HCT116 (cell line): Measurements from ENCODE around the gene PCDHGB2. TPM values are rescaled to one million over a fixed set of nuclear protein-coding genes. Genes with fewer than 3 reads are reported as not detected.
A peak's percentile ranks its signal among the peaks of the same experiment; 100 is the strongest.

Source experiments
- ATAC-seq: fragments of 200-7000 bp; cut with Tn5 transposase; 2 replicates; pipeline ENCODE4 v1.9.1; 2020; ENCODE audit warnings: mild to moderate bottlenecking, moderate library complexity
- BruUV-seq: library from RNA; stranded (reverse); fragments of 400-500 nt; replicated peaks from 2 replicates; lab custom pipeline; 2021; lab: Mats Ljungman, UMichigan
- CTCF ChIA-PET: fragments of 300-600 bp; sonication (Branson Sonifier 250); formaldehyde crosslinking; loops from one replicate; lab custom pipeline; 2021; ENCODE audit warnings: antibody characterized with exemption; lab: Charles Lee
- POLR2A ChIA-PET: fragments of 300-600, 350-600 bp; sonication (Branson Sonifier 250); formaldehyde crosslinking; loops from one replicate; lab custom pipeline; 2021; ENCODE audit warnings: antibody characterized with exemption; lab: Charles Lee
- RAD21 ChIA-PET, 2 experiments: fragments of 300-600 bp; sonication (Branson Sonifier 250); formaldehyde crosslinking; loops; one replicate each; lab custom pipeline; 2023; ENCODE audit warnings: low total read pairs in 2 of 2; ENCODE audit not compliant: uncharacterized antibody in 2 of 2, unreplicated experiment in 2 of 2, low non-redundant PET in 1 of 2; lab: Charles Lee
- DNase-seq: peaks from one replicate; pipeline ENCODE4 v3.0.0-alpha.2; 2010; ENCODE audit warnings: low read depth, low spot score
- H2AFZ ChIP-seq: fragments of 200-600 bp; shearing (Covaris generic), sonication (generic); 2 replicates; pipeline ENCODE4 v1.6.1; 2017; ENCODE audit warnings: low read depth, mixed run types, mixed read lengths, antibody characterized with exemption, low read length; ENCODE audit not compliant: poor library complexity, severe bottlenecking
- H3K27ac ChIP-seq: 2 replicates; pipeline ENCODE4 v1.5.1; 2012; ENCODE audit warnings: low read depth, low read length
- H3K27me3 ChIP-seq: fragments of 200-600 bp; sonication (generic); 2 replicates; pipeline ENCODE4 v1.6.1; 2016; ENCODE audit warnings: mixed run types, low read length, mixed read lengths; ENCODE audit not compliant: insufficient read depth
- H3K36me3 ChIP-seq, 2 experiments: fragments of 200-500 bp in 1 of 2; fragments of 200-600 bp in 1 of 2; sonication (Bioruptor generic) in 1 of 2; sonication (generic) in 1 of 2; 2 replicates each; pipeline versions ENCODE4 v1.5.1 to v1.6.1; 2014 to 2016; ENCODE audit warnings: low read length in 2 of 2, inconsistent platforms in 1 of 2, mixed read lengths in 1 of 2, mixed run types in 1 of 2; ENCODE audit not compliant: insufficient read depth in 2 of 2, control insufficient read depth in 1 of 2
- H3K4me1 ChIP-seq, 2 experiments: fragments of 200-600 bp in 1 of 2; sonication (generic) in 1 of 2; 2 replicates each; pipeline versions ENCODE4 v1.5.1 to v1.6.1; 2012 to 2017; ENCODE audit warnings: low read length in 2 of 2, inconsistent platforms in 1 of 2, mild to moderate bottlenecking in 1 of 2, mixed read lengths in 1 of 2, mixed run types in 1 of 2, moderate library complexity in 1 of 2; ENCODE audit not compliant: insufficient read depth in 2 of 2, control insufficient read depth in 1 of 2
- H3K4me2 ChIP-seq: fragments of 200-600 bp; sonication (generic); 2 replicates; pipeline ENCODE4 v1.6.1; 2017; ENCODE audit warnings: mixed run types, low read length, mixed read lengths
- H3K4me3 ChIP-seq, 2 experiments: fragments of 200-600 bp in 1 of 2; sonication (generic) in 1 of 2; replicated peaks in 1 of 2; 2 replicates each; pipeline ENCODE4 v1.5.1; 2011 to 2016; ENCODE audit warnings: low read length in 2 of 2, control low read depth in 1 of 2, low read depth in 1 of 2, mild to moderate bottlenecking in 1 of 2, mixed read lengths in 1 of 2, mixed run types in 1 of 2
- H3K79me2 ChIP-seq: fragments of 200-600 bp; sonication (generic); 2 replicates; pipeline ENCODE4 v1.6.1; 2017; ENCODE audit warnings: mild to moderate bottlenecking, mixed run types, low read length, moderate library complexity, mixed read lengths; ENCODE audit not compliant: insufficient read depth
- H3K9ac ChIP-seq: fragments of 200-600 bp; sonication (generic); 2 replicates; pipeline ENCODE4 v1.6.1; 2016; ENCODE audit warnings: low read length, mixed read lengths
- H3K9me2 ChIP-seq: fragments of 200-600 bp; sonication (generic), shearing (Covaris generic); 2 replicates; pipeline ENCODE4 v1.6.1; 2017; ENCODE audit warnings: mixed run types, mild to moderate bottlenecking, moderate library complexity; ENCODE audit not compliant: insufficient read depth
- H3K9me3 ChIP-seq, 2 experiments: fragments of 200-500 bp in 1 of 2; fragments of 200-600 bp in 1 of 2; sonication (Bioruptor generic) in 1 of 2; sonication (generic) in 1 of 2; 2 replicates each; pipeline ENCODE4 v1.6.1; 2014 to 2017; ENCODE audit warnings: low read length in 2 of 2, mixed read lengths in 2 of 2, inconsistent platforms in 1 of 2, low read depth in 1 of 2, mild to moderate bottlenecking in 1 of 2, mixed run types in 1 of 2, moderate library complexity in 1 of 2; ENCODE audit not compliant: control insufficient read depth in 1 of 2, insufficient read depth in 1 of 2
- H4K20me1 ChIP-seq: fragments of 200-600 bp; sonication (generic), shearing (Covaris generic); 2 replicates; pipeline ENCODE4 v1.6.1; 2017; ENCODE audit warnings: mixed run types, mild to moderate bottlenecking, moderate library complexity; ENCODE audit not compliant: insufficient read depth
- ATF3 ChIP-seq: IDR thresholded peaks from 2 replicates; pipeline ENCODE4 v1.6.1; 2012
- CEBPB ChIP-seq: IDR thresholded peaks from 2 replicates; pipeline ENCODE4 v1.6.1; 2012; ENCODE audit warnings: low read depth
- EGR1 ChIP-seq: IDR thresholded peaks from 2 replicates; pipeline ENCODE4 v1.6.1; 2012; ENCODE audit warnings: low read depth
- ELF1 ChIP-seq: IDR thresholded peaks from 2 replicates; pipeline ENCODE4 v1.6.1; 2012; ENCODE audit warnings: low read depth, borderline replicate concordance
- EZH2 ChIP-seq: fragments of 200-600 bp; sonication (generic); IDR thresholded peaks from 2 replicates; pipeline ENCODE4 v1.6.1; 2017; ENCODE audit warnings: antibody characterized with exemption, mixed run types
- EZH2phosphoT487 ChIP-seq: fragments of 200-600 bp; IDR thresholded peaks from 2 replicates; pipeline ENCODE4 v1.6.1; 2018; ENCODE audit warnings: antibody characterized with exemption, borderline replicate concordance
- FOSL1 ChIP-seq: IDR thresholded peaks from 2 replicates; pipeline ENCODE4 v1.6.1; 2012; ENCODE audit warnings: low read depth
- JUND ChIP-seq: IDR thresholded peaks from 2 replicates; pipeline ENCODE4 v1.6.1; 2012
- MAX ChIP-seq: IDR thresholded peaks from 2 replicates; pipeline ENCODE4 v1.6.1; 2012
- POLR2A ChIP-seq: IDR thresholded peaks from 2 replicates; pipeline ENCODE4 v1.7.0; 2011; ENCODE audit warnings: borderline replicate concordance; ENCODE audit not compliant: insufficient read depth, insufficient read length; ENCODE audit errors: extremely low read depth
- POLR2AphosphoS5 ChIP-seq: IDR thresholded peaks from 2 replicates; pipeline ENCODE4 v1.6.1; 2011; ENCODE audit warnings: mild to moderate bottlenecking, low read depth, low read length, moderate library complexity
- RAD21 ChIP-seq: IDR thresholded peaks from 2 replicates; pipeline ENCODE4 v1.6.1; 2012; ENCODE audit warnings: low read depth, mild to moderate bottlenecking
- SIN3A ChIP-seq: IDR thresholded peaks from 2 replicates; pipeline ENCODE4 v1.6.1; 2012; ENCODE audit warnings: low read depth
- SP1 ChIP-seq: IDR thresholded peaks from 2 replicates; pipeline ENCODE4 v1.6.1; 2012; ENCODE audit warnings: low read depth
- SRF ChIP-seq: IDR thresholded peaks from 2 replicates; pipeline ENCODE4 v1.6.1; 2012; ENCODE audit warnings: low read depth
- TCF7L2 ChIP-seq: IDR thresholded peaks from 2 replicates; pipeline ENCODE4 v1.7.0; 2011; ENCODE audit warnings: borderline replicate concordance, inconsistent platforms; ENCODE audit not compliant: insufficient read depth, insufficient read length; ENCODE audit errors: extremely low read depth
- YY1 ChIP-seq: IDR thresholded peaks from 2 replicates; pipeline ENCODE4 v1.6.1; 2011; ENCODE audit warnings: low read length, low read depth, moderate library complexity, mild to moderate bottlenecking; ENCODE audit not compliant: insufficient replicate concordance; ENCODE audit errors: extremely low read depth
- ZNF274 ChIP-seq: fragments of 200-500 bp; sonication (Bioruptor generic); IDR thresholded peaks from 2 replicates; pipeline ENCODE4 v1.6.1; 2014; ENCODE audit warnings: mild to moderate bottlenecking, low read depth, low read length, inconsistent platforms
- intact Hi-C: fragments of 100-400 bp; cut with micrococcal nuclease; formaldehyde crosslinking; loops from 2 replicates; pipeline ENCODE4 v1.10.0; 2022
- total RNA-seq: library from RNA; stranded (reverse); gene quantifications from one replicate; pipeline ENCODE4 v1.2.1, GENCODE V29; 2021; ENCODE audit not compliant: unreplicated experiment
- TF ChIP-seq, protein P1 (sequence below): IDR thresholded peaks from 2 replicates; pipeline ENCODE4 v1.6.1; 2011; ENCODE audit warnings: mild to moderate bottlenecking, low read length, moderate library complexity; ENCODE audit not compliant: insufficient replicate concordance; ENCODE audit errors: extremely low read depth
- TF ChIP-seq, protein P2 (sequence below): IDR thresholded peaks from 2 replicates; pipeline ENCODE4 v1.6.1; 2012; ENCODE audit warnings: low read depth

Gene PCDHGB2
- total RNA-seq, 1 experiment from 2014 or later = 0.34 TPM

DNA sequence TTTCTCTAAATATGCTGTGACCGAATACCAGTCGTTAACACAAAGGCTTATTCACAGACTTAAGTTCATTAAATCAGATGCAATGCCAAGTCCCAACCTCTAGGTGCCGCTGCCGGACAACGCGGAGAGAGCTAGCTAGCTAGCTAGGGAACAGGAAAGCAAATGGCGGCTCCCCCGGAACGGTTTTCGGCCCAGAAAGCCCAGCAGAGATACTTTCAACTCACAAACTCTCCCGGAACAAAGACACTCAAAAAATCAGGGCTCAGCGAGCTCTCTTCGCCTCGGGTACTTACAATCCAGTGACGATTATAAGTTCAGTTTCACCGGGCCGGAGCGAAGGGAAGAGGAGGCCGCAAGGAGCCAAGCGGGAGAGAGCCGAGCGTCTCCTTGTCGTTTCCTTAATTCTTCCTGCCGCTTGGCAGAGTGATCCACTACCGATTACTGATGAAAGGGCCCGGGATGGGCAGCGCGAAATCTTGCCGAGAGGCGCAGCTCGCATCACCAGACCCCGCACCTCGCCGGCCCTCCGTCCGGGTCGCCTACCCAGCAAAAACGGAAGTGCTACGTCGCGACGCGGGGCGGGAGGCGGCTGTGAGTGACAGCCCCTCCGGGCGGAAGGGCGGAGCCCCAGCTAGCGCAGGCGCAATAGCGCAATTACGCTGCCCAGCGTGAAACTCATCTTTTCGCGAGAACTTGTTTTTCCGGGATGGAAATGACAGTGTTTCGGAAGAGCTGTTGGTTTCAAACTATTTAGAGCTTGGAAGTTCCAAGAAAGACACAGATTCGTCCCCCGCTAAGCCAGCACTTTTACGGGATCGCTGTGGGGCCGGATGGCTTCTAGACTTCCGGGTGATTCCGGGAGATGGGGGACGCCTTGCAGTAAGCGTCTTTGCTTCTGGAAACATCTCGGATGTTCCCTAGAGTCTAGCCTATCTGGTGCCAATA lies 39.3 kb upstream of the PCDHGB2 start, which contains the start of gene TAF7:
Gene TAF7 (minus strand): TSS at position 560 of the 945 bp plus-strand sequence. CDS start 740 bp downstream, outside the sequence.
- ChIA-PET POLR2A (interaction anchor here (0.6 to 1.7 kb wide), 5 partner anchors 92 to 595 kb away, joined by 3 to 11 read pairs (median 4); partner anchors contain the start of gene PCDHGA10), CTCF (interaction anchor here (0.6 to 2.1 kb wide), 20 partner anchors 8 to 271 kb away, joined by 3 to 19 read pairs (median 4); partner anchors contain the start of genes PCDHB10, PCDHB14, PCDHGA10 and PCDHGA5), RAD21 (interaction anchor here (1.3 kb wide), 2 partner anchors 243 to 244 kb away, joined by 3 to 5 read pairs; no protein-coding TSS in a partner anchor)
- Histone ChIP-seq H3K79me2 (peaks cover 27% of the 10 kb centered on the region), H3K4me2 (peak within 1 kb of the TSS; percentile 79), H3K4me1 (peaks cover 4 to 13% of the 10 kb centered on the region in 2 experiments; a peak in 3 of 4 replicates), H4K20me1 (no peaks in the 10 kb centered on the region), H3K9me2 (no peaks in the 10 kb centered on the region), H3K27me3 (no peaks in the 10 kb centered on the region), H3K27ac (peak within 1 kb of the TSS; percentile 89), H3K9me3 (peaks cover 19 to 26% of the 10 kb centered on the region in 2 experiments), H2AFZ (peak within 1 kb of the TSS; percentile 94), H3K4me3 (peak within 1 kb of the TSS; percentile 70 to 74), H3K9ac (peak within 1 kb of the TSS; percentile 78), H3K36me3 (peaks cover 2 to 19% of the 10 kb centered on the region in 2 experiments; a peak in 2 of 4 replicates)
- intact Hi-C loops = loop anchor here (1.0 to 2.0 kb wide), 2 partner anchors 204 to 244 kb away; no protein-coding TSS in a partner anchor
- DNase-seq = peak; percentile 89
- TSS peak; percentile 75 for BruUV-seq
- peak; percentile 91 for ATAC-seq
- no peak for TF ChIP-seq EGR1
- TF ChIP-seq POLR2A = peak; percentile 94
- no peak for TF ChIP-seq ZNF274
- no peak for TF ChIP-seq ATF3
- no peak for TF ChIP-seq TCF7L2
- TF ChIP-seq, protein P1, sequence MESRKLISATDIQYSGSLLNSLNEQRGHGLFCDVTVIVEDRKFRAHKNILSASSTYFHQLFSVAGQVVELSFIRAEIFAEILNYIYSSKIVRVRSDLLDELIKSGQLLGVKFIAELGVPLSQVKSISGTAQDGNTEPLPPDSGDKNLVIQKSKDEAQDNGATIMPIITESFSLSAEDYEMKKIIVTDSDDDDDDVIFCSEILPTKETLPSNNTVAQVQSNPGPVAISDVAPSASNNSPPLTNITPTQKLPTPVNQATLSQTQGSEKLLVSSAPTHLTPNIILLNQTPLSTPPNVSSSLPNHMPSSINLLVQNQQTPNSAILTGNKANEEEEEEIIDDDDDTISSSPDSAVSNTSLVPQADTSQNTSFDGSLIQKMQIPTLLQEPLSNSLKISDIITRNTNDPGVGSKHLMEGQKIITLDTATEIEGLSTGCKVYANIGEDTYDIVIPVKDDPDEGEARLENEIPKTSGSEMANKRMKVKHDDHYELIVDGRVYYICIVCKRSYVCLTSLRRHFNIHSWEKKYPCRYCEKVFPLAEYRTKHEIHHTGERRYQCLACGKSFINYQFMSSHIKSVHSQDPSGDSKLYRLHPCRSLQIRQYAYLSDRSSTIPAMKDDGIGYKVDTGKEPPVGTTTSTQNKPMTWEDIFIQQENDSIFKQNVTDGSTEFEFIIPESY = peak; percentile 93
- TF ChIP-seq YY1 = peak; percentile 92
- TF ChIP-seq, protein P2, sequence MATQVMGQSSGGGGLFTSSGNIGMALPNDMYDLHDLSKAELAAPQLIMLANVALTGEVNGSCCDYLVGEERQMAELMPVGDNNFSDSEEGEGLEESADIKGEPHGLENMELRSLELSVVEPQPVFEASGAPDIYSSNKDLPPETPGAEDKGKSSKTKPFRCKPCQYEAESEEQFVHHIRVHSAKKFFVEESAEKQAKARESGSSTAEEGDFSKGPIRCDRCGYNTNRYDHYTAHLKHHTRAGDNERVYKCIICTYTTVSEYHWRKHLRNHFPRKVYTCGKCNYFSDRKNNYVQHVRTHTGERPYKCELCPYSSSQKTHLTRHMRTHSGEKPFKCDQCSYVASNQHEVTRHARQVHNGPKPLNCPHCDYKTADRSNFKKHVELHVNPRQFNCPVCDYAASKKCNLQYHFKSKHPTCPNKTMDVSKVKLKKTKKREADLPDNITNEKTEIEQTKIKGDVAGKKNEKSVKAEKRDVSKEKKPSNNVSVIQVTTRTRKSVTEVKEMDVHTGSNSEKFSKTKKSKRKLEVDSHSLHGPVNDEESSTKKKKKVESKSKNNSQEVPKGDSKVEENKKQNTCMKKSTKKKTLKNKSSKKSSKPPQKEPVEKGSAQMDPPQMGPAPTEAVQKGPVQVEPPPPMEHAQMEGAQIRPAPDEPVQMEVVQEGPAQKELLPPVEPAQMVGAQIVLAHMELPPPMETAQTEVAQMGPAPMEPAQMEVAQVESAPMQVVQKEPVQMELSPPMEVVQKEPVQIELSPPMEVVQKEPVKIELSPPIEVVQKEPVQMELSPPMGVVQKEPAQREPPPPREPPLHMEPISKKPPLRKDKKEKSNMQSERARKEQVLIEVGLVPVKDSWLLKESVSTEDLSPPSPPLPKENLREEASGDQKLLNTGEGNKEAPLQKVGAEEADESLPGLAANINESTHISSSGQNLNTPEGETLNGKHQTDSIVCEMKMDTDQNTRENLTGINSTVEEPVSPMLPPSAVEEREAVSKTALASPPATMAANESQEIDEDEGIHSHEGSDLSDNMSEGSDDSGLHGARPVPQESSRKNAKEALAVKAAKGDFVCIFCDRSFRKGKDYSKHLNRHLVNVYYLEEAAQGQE = no peak
- TF ChIP-seq SP1 = no peak; the same call in 1 of the 2 replicates
- no peak for TF ChIP-seq EZH2phosphoT487
- TF ChIP-seq EZH2 = no peak
- TF ChIP-seq POLR2AphosphoS5 = peak; percentile 99
- TF ChIP-seq JUND = no peak
- no peak for TF ChIP-seq FOSL1
- TF ChIP-seq SRF = no peak
- TF ChIP-seq RAD21 = peak; percentile 49
- TF ChIP-seq ELF1 = peak; percentile 82
- TF ChIP-seq CEBPB = no peak
- TF ChIP-seq MAX = peak; percentile 55
- peak; percentile 70; the same call in 1 of the 2 replicates for TF ChIP-seq SIN3A
